ENCODE data around the gene GRM5. TPM values are rescaled to one million over a fixed set of nuclear protein-coding genes. Genes with fewer than 3 reads are reported as not detected.

The GRM5 gene
- total RNA-seq, 1 donor from 2014 or later: 0.42 TPM

- Mint-ChIP-seq H3K27me3 (ENCODE audit: low read depth) (no peaks in the 10 kb centered on the region), H3K4me1 (peaks cover 40% of the 10 kb centered on the region), H3K9me3 (peaks cover 3% of the 10 kb centered on the region), H3K27ac (peak overlapping the region; percentile 74), H3K36me3 (no peaks in the 10 kb centered on the region), H3K4me3 (no peak overlapping the region)
- no peak for TF ChIP-seq CTCF (IDR thresholded peaks at IDR 0.05; ENCODE audit: unreplicated experiment)
- DNase-seq (ENCODE audit: low spot score in 2 of 2, unreplicated experiment in 2 of 2): no peak
These were observed 512.6 kb downstream of the GRM5 start for GRCh38 chr11:88553204-88553603.

GRCh38 chr11:88552379-88553062 lies 513.3 kb downstream of the GRM5 start:
- Mint-ChIP-seq H3K36me3 (no peaks in the 10 kb centered on the region), H3K9me3 (peaks cover 3% of the 10 kb centered on the region), H3K27me3 (ENCODE audit: low read depth) (no peaks in the 10 kb centered on the region), H3K4me3 (no peak overlapping the region), H3K27ac (peak overlapping the region; percentile 74), H3K4me1 (peaks cover 47% of the 10 kb centered on the region)
- TF ChIP-seq CTCF (IDR thresholded peaks at IDR 0.05; ENCODE audit: unreplicated experiment): peak; percentile 71
- peak in 1 of 2 experiments; percentile 53 for DNase-seq (ENCODE audit: low spot score in 2 of 2, unreplicated experiment in 2 of 2)

- Mint-ChIP-seq H3K4me1 (peaks cover 44% of the 10 kb centered on the region), H3K36me3 (no peaks in the 10 kb centered on the region), H3K27ac (no peak overlapping the region), H3K4me3 (no peak overlapping the region), H3K9me3 (peaks cover 3% of the 10 kb centered on the region), H3K27me3 (ENCODE audit: low read depth) (no peaks in the 10 kb centered on the region)
- DNase-seq (ENCODE audit: low spot score in 2 of 2, unreplicated experiment in 2 of 2): no peak
- TF ChIP-seq CTCF (IDR thresholded peaks at IDR 0.05; ENCODE audit: unreplicated experiment): no peak
These were observed 521.0 kb downstream of the GRM5 start for GRCh38 chr11:88544656-88545280.

GRCh38 chr11:88543902-88544655 lies 521.7 kb downstream of the GRM5 start:
- DNase-seq (ENCODE audit: low spot score in 2 of 2, unreplicated experiment in 2 of 2): peak; percentile 58 to 87
- peak overlapping the region; percentile 62 for H3K27ac Mint-ChIP-seq
- no peak overlapping the region for H3K4me3 Mint-ChIP-seq
- H3K36me3 Mint-ChIP-seq: no peaks in the 10 kb centered on the region
- TF ChIP-seq CTCF (IDR thresholded peaks at IDR 0.05; ENCODE audit: unreplicated experiment): peak; percentile 58
- H3K9me3 Mint-ChIP-seq: peaks cover 3% of the 10 kb centered on the region
- H3K27me3 Mint-ChIP-seq (ENCODE audit: low read depth): no peaks in the 10 kb centered on the region
- peaks cover 50% of the 10 kb centered on the region for H3K4me1 Mint-ChIP-seq

GRCh38 chr11:88541006-88541405 lies 524.8 kb downstream of the GRM5 start:
- H3K27me3 Mint-ChIP-seq (ENCODE audit: low read depth): no peaks in the 10 kb centered on the region
- no peak overlapping the region for H3K4me3 Mint-ChIP-seq
- H3K9me3 Mint-ChIP-seq: no peaks in the 10 kb centered on the region
- peaks cover 51% of the 10 kb centered on the region for H3K4me1 Mint-ChIP-seq
- H3K27ac Mint-ChIP-seq: no peak overlapping the region
- DNase-seq (ENCODE audit: low spot score in 2 of 2, unreplicated experiment in 2 of 2): no peak
- no peaks in the 10 kb centered on the region for H3K36me3 Mint-ChIP-seq
- TF ChIP-seq CTCF (IDR thresholded peaks at IDR 0.05; ENCODE audit: unreplicated experiment): no peak

All from mesothelial cell of epicardium (in vitro differentiated cells).